ENCODE measurements around the gene ZNF267.

The ZNF267 gene

DNA sequence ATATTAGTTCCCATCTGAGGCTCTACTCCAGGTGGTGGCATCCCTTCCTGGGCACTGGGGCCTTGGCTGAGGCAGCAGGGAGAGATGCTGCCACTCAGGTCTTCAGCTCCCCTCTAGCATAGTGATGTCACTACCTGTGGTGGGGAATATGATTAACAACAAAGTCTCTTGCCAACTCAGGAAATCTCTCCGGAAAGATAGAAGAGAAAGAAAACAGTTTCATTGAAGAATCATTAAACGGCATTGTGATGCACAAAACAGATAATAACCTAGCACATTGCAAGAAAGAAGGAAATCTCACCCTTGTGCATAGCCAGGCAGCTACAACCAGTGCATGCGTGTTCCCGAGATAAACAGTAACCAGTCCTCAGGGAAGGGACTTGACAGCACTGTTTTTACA is 12.2 kb upstream of the ZNF267 start:
- Histone ChIP-seq H3K9me3 (ENCODE audit: severe bottlenecking) (no peaks in the 10 kb centered on the region), H3K27ac (no peak overlapping the region), H3K4me3 (ENCODE audit: low read depth, low read length) (no peak overlapping the region), H3K27me3 (ENCODE audit: insufficient read depth, low read depth, severe bottlenecking) (peaks cover 79% of the 10 kb centered on the region), H3K36me3 (no peaks in the 10 kb centered on the region)
- TF ChIP-seq, protein P1, sequence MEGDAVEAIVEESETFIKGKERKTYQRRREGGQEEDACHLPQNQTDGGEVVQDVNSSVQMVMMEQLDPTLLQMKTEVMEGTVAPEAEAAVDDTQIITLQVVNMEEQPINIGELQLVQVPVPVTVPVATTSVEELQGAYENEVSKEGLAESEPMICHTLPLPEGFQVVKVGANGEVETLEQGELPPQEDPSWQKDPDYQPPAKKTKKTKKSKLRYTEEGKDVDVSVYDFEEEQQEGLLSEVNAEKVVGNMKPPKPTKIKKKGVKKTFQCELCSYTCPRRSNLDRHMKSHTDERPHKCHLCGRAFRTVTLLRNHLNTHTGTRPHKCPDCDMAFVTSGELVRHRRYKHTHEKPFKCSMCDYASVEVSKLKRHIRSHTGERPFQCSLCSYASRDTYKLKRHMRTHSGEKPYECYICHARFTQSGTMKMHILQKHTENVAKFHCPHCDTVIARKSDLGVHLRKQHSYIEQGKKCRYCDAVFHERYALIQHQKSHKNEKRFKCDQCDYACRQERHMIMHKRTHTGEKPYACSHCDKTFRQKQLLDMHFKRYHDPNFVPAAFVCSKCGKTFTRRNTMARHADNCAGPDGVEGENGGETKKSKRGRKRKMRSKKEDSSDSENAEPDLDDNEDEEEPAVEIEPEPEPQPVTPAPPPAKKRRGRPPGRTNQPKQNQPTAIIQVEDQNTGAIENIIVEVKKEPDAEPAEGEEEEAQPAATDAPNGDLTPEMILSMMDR (IDR thresholded peaks at IDR 0.05; ENCODE audit: low read depth, low read length): no peak
- no peak for DNase-seq

DNA sequence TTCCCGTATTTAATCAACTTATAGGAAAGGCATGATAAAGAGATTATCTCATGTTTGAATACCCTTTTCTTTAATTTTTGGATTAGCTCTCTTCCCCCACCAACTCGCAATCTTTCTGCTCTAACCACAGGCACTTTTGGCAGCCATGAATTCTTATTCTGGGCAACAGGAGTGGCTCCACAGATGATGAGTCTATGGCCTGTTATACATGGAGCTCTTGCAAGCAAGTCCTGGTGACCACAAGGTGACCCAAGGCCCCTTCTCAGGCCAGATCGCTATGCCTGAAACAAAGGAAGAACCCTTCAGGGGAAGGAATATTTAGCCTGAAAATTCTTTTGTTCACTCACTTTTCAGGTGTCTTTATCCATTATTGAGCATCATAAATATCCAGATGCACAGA is 10.8 kb upstream of the ZNF267 start:
- H3K36me3 ChIP-seq: no peaks in the 10 kb centered on the region
- no peaks in the 10 kb centered on the region for H3K9me3 ChIP-seq (ENCODE audit: severe bottlenecking)
- no peak for DNase-seq
- H3K4me3 ChIP-seq (ENCODE audit: low read depth, low read length): no peak overlapping the region
- TF ChIP-seq, protein P1 (IDR thresholded peaks at IDR 0.05; ENCODE audit: low read depth, low read length): no peak
- H3K27ac ChIP-seq: no peak overlapping the region
- peaks cover 72% of the 10 kb centered on the region for H3K27me3 ChIP-seq (ENCODE audit: insufficient read depth, low read depth, severe bottlenecking)

DNA sequence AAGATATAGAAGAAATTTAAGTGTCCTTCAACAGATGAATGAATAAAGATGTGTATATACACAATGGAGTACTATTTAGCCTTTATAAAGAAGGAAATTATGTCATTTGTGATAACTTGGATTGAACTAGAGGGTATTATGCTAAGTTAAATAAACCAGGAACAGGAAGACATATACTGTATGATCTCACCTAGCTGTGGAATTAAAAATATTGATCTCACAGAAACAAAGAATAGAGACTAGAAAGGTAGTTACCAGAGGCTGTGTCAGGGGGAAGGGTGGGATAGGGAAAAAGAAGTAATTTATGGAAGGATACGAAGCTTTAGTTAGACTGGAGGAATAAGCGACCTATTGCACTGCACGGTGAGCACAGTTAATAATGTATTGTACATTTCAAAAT is 5.4 kb upstream of the ZNF267 start:
- Histone ChIP-seq H3K27me3 (ENCODE audit: insufficient read depth, low read depth, severe bottlenecking) (peaks cover 30% of the 10 kb centered on the region), H3K27ac (no peak overlapping the region), H3K4me3 (ENCODE audit: low read depth, low read length) (no peak overlapping the region), H3K9me3 (ENCODE audit: severe bottlenecking) (no peaks in the 10 kb centered on the region), H3K36me3 (no peaks in the 10 kb centered on the region)
- TF ChIP-seq, protein P1 (IDR thresholded peaks at IDR 0.05; ENCODE audit: low read depth, low read length): no peak
- no peak for DNase-seq

DNA sequence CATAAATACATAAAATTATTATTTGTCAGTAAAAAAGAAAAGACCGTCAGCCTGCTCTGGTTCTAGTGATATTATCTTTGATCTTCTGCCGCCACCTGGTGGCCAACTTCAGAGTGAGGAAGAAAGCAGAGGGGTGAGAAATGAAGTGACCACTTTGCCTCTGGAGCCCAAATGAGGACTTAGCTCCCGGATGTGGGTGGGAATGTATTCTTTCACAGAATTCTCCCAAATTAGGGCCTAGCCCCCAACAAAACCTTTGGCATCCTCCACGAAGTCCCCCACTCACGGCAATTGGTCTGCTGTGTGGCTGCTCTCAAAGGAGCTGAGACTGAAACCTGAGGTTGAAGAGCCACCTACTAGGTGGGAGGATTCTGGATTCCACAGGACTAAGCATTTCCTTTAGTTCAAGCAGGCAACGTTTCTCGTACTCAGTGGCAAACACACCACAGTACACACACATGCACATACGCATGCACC is 4.9 kb upstream of the ZNF267 start:
- Histone ChIP-seq H3K9me3 (ENCODE audit: severe bottlenecking) (no peaks in the 10 kb centered on the region), H3K36me3 (peaks cover 1% of the 10 kb centered on the region), H3K4me3 (ENCODE audit: low read depth, low read length) (no peak overlapping the region), H3K27me3 (ENCODE audit: insufficient read depth, low read depth, severe bottlenecking) (peaks cover 24% of the 10 kb centered on the region), H3K27ac (no peak overlapping the region)
- TF ChIP-seq, protein P1 (IDR thresholded peaks at IDR 0.05; ENCODE audit: low read depth, low read length): 0 out of 2 replicates have a peak, but pooled peaks have one; percentile 36
- peak; percentile 73 for DNase-seq

DNA sequence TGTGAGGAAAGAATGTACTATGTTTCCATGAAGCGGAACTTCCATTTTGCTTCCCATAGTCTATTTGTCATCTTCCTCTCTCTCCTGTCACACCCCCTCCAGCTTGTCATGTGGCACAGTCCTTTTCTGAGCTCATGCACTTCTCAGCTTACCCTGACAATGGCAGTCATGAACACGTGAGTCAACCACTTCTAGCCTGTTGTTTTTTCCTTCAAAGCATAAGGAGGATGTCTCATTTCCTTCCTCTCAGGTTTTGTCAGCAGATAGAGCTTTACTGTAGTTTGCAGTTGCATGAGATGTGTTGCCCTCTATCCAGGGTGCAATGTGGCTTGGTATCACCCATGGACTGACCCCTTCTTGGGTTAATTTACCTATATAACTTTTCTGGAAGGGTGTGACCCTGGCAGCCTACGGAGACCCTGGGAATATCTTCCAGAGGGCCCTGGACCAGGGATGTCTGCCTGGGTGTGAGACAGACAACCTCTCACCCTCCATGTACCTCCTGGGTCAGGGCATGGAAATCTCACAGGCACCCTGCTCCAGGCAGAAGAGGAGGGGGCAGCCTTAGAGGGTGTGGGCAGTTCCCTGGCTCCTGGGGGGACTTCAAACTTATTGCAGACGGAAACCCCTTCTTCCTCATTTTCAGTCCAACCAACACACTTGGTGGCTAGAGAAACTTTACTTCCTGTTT is 4.0 kb upstream of the ZNF267 start:
- Histone ChIP-seq H3K9me3 (ENCODE audit: severe bottlenecking) (no peaks in the 10 kb centered on the region), H3K36me3 (peaks cover 5% of the 10 kb centered on the region), H3K27ac (no peak overlapping the region), H3K27me3 (ENCODE audit: insufficient read depth, low read depth, severe bottlenecking) (peaks cover 16% of the 10 kb centered on the region), H3K4me3 (ENCODE audit: low read depth, low read length) (no peak overlapping the region)
- TF ChIP-seq, protein P1 (IDR thresholded peaks at IDR 0.05; ENCODE audit: low read depth, low read length): no peak
- DNase-seq: no peak

DNA sequence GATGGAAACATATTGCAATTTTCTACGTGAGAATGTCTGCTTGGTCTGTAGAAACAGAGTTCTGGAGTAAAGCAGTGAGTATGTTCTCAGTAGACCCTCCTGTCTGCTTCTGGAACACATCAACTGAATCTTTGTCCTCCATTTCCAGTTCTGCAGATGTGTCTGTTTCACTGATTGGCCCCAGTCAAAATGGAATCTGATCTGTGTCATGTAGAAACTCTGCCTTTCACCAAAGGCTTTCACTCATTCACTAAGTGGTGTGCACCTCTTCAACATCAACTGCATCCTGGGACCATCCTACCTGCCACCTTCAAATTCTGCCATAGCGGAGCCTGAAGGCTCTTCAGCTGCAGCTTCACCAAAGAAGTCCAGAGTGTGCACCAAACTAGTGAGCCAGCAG is 2.8 kb upstream of the ZNF267 start:
- TF ChIP-seq, protein P1 (IDR thresholded peaks at IDR 0.05; ENCODE audit: low read depth, low read length): no peak
- no peak overlapping the region for H3K27ac ChIP-seq
- H3K4me3 ChIP-seq (ENCODE audit: low read depth, low read length): no peak overlapping the region
- peaks cover 8% of the 10 kb centered on the region for H3K27me3 ChIP-seq (ENCODE audit: insufficient read depth, low read depth, severe bottlenecking)
- no peak for DNase-seq
- peaks cover 5% of the 10 kb centered on the region for H3K36me3 ChIP-seq
- no peaks in the 10 kb centered on the region for H3K9me3 ChIP-seq (ENCODE audit: severe bottlenecking)
